ENCODE measurements around the gene C3orf20.

C3orf20 gene

GRCh38 chr3:14761866-14762265 lies 86.9 kb downstream of the C3orf20 start:
- no peak for DNase-seq

- DNase-seq, result no peak
Observed at GRCh38 chr3:14762701-14763100, 87.8 kb downstream of the C3orf20 start.

GRCh38 chr3:14764331-14765059 lies 89.6 kb downstream of the C3orf20 start:
- no peak for DNase-seq

DNA sequence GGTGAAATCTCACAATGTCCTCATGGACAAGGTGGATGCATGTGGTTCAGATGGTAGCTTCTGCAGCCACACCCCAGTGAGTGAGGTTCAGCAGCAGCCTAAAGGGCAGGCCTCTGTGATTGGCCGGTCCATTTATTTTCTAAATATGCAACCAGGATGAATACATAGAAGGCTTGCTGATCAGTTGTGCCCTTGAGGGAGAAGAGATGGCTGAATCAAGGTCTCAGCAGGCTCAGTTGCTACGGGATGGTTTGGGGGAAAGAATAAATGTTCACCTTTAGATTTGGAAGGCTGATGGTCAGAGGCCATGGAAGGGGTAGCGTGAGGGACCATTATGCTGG lies 90.1 kb downstream of the C3orf20 start:
- no peak for DNase-seq

- DNase-seq, result no peak
Observed at GRCh38 chr3:14765576-14766427, 90.9 kb downstream of the C3orf20 start.

DNA sequence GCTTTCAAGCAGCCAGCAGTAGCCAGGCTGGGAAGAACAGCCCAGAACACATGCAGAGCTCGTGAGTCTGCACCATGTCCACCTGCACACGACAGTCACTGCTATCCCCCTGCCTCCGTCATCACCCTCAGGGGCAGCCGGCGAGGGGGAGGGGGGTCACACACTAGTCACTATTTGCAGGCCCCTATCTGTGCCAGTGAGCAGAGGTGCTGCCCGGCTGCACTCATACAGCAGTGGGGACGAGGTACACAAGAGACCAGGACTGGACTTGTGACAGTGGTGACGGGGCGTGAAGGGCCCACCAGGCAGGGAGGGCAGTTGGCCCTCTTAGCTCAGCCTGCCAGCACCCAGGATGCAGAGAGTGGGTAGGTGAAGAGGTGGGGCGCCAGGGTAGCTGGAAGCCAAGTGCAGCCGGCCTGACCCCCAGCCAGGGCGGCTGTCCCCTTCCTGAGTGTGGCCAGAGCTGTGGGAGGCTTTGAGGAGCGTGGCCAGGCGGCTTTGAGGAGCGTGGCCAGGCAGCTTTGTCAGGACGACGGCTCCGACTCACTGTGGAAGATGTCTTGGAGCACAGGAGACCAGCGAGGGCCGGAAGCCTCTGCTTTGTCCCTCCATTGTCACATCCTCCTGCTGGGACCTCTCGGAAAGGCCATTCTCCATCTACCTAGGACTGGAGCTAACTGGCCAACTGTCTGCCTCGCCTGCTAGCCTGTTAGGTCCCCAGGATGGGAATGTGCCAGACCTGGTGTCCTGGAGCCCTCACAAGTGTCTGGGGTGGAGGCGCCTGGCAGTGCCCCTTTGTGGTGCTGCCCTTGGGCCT lies 91.7 kb downstream of the C3orf20 start:
- DNase-seq, result no peak

GRCh38 chr3:14767245-14768051 lies 92.5 kb downstream of the C3orf20 start:
- DNase-seq, result no peak

DNA sequence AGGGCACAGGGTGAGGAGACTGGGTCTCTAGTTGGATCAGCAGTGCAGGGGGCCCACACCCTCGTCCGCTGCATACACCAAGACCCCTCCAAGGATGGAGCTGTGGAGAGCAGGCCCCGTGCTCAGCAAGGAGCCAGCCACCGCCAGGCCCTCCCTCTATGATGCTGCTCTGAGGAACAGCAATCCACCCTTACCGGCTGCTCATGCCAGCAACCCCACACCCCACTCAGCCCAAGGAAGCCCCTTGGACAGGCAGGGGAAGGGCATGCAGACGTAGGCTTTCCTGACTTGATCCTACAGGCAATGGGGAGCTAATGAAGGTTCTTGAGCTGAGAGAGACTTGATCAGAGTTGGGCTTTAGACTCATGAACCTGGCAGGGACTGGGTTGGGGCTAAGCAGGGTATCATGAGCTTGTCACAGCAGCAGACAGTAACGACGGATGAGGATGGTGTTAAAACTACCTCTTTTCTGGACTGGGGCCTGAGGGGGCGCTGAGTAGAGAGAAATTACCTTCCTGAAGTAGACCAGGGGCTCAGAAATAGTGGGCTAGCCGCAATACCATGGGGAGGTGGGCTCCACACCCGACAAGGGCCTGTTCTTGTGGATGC lies 93.3 kb downstream of the C3orf20 start:
- DNase-seq, result no peak

DNA sequence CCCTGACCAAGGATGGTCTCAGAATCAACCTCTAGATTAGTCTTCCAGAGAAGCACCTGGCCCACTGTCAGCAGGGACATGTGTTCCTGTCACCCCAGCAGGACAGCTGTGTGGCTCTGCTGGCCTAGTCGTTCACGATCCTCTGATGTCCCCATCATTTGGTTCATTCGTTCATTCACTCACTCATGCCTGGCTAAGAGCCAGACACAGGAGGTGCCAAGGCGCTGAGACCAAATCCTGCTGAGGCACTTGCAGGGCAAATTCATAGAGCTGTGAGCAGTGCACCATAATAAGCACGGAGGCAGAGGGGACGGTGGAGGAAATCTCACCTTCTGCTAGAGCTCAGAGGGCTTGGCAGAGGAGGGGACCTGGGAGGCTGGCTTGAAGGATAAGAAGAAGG lies 93.9 kb downstream of the C3orf20 start:
- no peak for DNase-seq

- no peak for DNase-seq
Observed at GRCh38 chr3:14769544-14770325, 94.8 kb downstream of the C3orf20 start.

- DNase-seq, result no peak
Observed at GRCh38 chr3:14770591-14770990, 95.7 kb downstream of the C3orf20 start.

DNA sequence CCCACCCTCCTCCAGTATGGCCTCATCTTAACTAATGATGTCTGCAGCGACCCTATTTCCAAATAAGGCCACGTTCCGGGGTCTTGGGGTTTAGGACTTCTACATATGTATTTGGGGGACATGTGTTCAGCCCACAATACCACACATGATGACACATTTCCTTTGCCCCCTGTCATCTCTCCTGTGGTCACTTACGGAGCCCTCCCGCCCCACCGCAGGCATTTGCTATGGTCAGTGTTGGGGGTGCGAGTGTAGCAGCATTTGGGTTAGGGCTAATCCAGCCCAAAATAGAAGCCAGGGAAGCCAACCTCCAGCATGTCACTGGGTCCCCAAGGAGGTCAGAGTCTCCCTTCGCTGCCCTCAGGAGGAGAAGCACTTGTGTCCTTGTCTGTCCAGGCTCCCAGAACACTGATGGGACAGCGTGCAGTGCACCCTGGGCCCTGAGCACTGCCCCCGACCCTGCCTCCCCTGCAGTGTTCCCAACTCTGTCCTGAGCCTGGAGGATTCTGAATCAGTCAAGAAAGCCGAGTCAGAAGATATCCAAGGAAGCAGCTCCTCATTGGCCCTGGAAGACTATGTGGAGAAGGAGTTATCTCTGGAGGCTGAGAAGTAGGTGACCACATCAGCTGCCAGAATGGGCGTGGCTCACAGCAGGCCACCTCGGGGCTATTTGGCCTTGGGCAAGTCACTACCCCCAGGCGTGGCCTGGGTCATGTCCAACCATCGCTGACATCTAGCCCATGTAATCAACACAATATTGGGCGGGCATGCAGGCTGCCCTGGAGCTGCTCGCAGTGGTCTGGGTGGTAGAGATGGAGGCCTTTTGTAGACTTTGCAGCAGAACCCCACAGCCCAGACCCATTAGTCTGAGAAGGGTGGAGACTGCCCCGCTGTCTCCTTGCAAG lies 96.9 kb downstream of the C3orf20 start:
- DNase-seq, result no peak

DNA sequence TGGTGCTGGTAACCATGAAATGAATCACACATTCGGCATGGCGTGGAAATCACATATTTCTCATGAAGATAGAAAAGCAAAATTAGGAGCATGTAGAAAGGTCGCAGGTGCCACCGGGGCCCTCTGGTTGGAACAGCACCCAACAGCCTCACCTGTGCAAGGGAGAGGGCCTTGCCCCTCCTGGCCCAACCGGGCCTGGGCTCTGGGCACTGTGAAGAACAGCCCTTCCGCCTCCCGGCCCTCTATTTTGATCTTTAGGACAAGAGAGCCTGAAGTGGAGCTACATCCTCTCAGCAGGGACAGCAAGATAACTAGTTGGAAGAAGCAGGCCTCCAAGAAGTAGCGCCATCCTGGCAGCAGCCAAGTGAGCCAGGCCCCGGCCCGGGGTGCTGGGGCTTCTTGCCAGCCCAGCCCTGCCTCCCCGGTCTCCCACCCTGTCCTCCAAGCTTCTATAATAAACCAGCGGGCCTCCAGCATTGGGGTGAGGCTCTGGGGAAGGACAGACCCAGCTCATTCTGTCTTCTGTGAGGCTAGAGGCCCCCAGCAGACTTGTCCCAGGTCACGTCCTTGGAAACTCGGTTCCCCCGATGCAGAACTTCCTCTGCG lies 97.7 kb downstream of the C3orf20 start:
- no peak for DNase-seq

GRCh38 chr3:14773281-14773680 lies 98.3 kb downstream of the C3orf20 start:
- DNase-seq, result no peak

GRCh38 chr3:14773691-14774128 lies 98.8 kb downstream of the C3orf20 start:
- DNase-seq, result no peak

- no peak for DNase-seq
Observed at GRCh38 chr3:14774431-14774830, 99.5 kb downstream of the C3orf20 start.

GRCh38 chr3:14775011-14775410 lies 100.1 kb downstream of the C3orf20 start:
- DNase-seq, result no peak

GRCh38 chr3:14775563-14775962 lies 100.6 kb downstream of the C3orf20 start:
- DNase-seq, result no peak

GRCh38 chr3:14779069-14779685 lies 104.2 kb downstream of the C3orf20 start:
- no peak for DNase-seq
